GM10248 (cell line): ENCODE data around the gene TXLNB.

Experiments
- CTCF ChIA-PET: fragments of 300-600 bp; sonication (Branson Sonifier 250); formaldehyde crosslinking; extraction: SDS; loops from one replicate; lab custom pipeline; 2021; ENCODE audit warnings: antibody characterized with exemption; lab: Yijun Ruan, JAX
- POLR2A ChIA-PET: fragments of 350-650 bp; sonication (Branson Sonifier 250); formaldehyde crosslinking; extraction: SDS; loops from one replicate; lab custom pipeline; 2020; ENCODE audit warnings: antibody characterized with exemption; lab: Yijun Ruan, JAX
- DNase-seq: peaks from one replicate; pipeline ENCODE4 v3.0.0; 2012; ENCODE audit errors: extremely low spot score
- CTCF ChIP-seq: IDR thresholded peaks from 2 replicates; pipeline ENCODE4 v1.5.1; 2012; ENCODE audit warnings: mild to moderate bottlenecking, low read depth; ENCODE audit errors: extremely low read depth, missing control alignments, control extremely low read depth

TXLNB gene

GRCh38 chr6:139282684-139283083 lies 9.1 kb downstream of the TXLNB start:
- no peak for TF ChIP-seq CTCF
- ChIA-PET CTCF (interaction anchor here (1.2 to 1.4 kb wide), 2 partner anchors 10 to 63 kb away, joined by 3 to 4 read pairs; no protein-coding TSS in a partner anchor), POLR2A (interaction anchor here (0.7 kb wide), 1 partner anchor 12 kb away, joined by 3 read pairs; no protein-coding TSS in a partner anchor)
- DNase-seq, result no peak

DNA sequence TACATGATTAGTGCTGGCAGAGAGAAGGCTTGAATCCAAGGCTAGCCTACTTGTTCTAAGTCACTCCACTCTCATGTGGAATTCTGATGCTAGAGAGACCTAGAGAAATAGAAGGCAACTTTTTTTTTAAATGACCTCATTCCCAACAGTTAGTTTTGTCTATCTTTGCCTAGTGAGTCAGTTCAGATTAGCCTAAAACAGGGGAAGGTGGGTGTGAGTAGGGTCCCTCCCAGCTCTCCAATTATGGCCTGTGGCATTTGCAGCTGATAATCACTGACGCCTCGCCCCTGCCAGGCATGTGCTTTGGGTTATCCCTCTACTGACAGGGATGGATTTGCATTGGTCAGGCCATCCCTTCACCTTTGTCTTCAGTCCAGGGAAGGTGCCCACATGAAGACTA lies 13.6 kb downstream of the TXLNB start:
- POLR2A ChIA-PET, result no interaction called here
- CTCF ChIA-PET, result interaction anchor here (1.5 to 1.8 kb wide), 2 partner anchors 10 to 14 kb away, joined by 6 read pairs; partner anchors contain the start of gene TXLNB
- TF ChIP-seq CTCF, result no peak
- no peak for DNase-seq

GRCh38 chr6:139277587-139277986 lies 14.2 kb downstream of the TXLNB start:
- no peak for TF ChIP-seq CTCF
- POLR2A ChIA-PET, result no interaction called here
- CTCF ChIA-PET, result no interaction called here
- DNase-seq, result no peak

DNA sequence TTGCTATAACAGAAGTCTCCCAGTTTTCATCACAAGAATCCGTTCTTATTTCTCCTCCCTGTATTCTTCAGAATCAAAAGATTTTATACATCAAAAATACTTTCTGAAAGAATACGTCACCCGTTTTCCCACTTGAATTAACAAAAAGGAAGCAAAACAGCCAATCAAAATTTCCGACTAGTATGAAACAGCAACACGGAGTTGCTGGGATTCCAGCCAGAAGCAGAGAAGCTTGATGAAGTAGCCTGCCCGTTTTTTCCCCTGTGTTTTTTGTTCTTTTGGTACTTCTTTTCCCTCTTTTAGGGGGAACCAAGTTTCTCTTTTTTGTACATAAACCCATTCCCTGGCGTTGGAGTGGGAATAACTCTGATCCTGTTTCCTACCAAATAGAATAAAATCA lies 14.6 kb downstream of the TXLNB start:
- TF ChIP-seq CTCF, result no peak
- no peak for DNase-seq
- ChIA-PET POLR2A (no interaction called here), CTCF (interaction anchor here (1.4 kb wide), 1 partner anchor 69 kb away, joined by 3 read pairs; no protein-coding TSS in a partner anchor)

DNA sequence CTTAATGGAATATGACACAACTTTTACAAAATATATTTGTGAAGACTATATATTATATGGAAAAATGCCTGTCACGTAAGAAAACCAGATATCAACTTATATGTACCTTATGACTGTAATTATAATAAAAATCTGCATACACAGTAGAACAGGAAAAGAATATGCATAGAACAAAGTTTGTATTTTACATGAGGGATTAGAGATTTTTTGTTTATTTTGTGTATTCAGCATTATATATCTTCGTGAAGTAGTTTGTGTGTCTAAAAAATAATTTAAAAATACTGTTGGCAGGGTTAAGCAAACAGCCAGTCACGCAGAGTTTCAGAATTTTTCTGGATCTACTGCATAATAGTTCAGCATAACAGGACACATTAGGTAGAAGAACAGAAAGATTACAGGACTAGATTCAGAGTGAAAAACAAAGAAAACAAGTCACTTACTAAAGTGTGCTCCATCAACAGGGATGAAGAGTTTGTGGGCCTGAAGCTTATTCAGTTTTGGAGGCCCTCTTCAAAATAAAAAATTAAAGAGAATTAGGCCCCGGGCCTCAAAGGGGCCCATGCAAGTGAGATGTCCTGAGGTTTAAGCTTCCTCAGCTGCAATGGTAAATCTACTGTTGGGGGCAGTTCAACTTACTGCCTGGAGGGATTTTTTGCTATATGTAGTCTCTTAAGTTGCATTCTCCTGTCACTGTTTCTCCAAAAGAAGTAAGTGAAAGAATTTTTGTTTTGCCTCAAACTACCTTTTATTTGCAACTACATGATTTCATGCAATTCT lies 16.3 kb downstream of the TXLNB start:
- TF ChIP-seq CTCF, result no peak
- DNase-seq, result no peak
- ChIA-PET POLR2A (no interaction called here), CTCF (interaction anchor here (0.9 to 1.4 kb wide), 2 partner anchors 15 to 71 kb away, joined by 3 read pairs; no protein-coding TSS in a partner anchor)

DNA sequence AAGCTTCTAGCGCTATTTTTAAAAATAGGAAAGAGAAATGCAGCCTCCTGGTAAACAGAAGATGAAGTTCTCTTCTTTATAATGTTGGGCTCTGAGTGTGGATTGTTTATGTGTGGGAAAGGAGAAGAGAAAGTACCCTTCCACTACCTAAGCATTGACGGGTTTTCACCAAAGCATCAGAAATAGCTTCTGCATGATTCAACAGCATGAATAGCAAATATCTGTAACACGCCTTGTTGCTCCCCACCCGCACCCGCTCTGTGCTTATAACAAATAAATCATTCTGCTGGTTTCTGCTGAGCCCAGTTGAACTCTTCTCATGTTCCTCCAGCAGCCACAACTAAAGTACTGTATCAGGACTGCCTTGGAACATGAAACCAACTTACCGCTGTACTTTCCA lies 20.7 kb downstream of the TXLNB start:
- ChIA-PET POLR2A (no interaction called here), CTCF (interaction anchor here (1.6 to 2.3 kb wide), 6 partner anchors 11 to 43 kb away, joined by 3 to 12 read pairs (median 8); partner anchors contain the start of gene TXLNB)
- TF ChIP-seq CTCF, result no peak
- DNase-seq, result peak; percentile 53
